MCF 10A (cell line): Measurements from ENCODE around the gene TMEM54. TPM values are rescaled to one million over a fixed set of nuclear protein-coding genes. Genes with fewer than 3 reads are reported as not detected.

ENCODE experiments used
- BruUV-seq: library from RNA; stranded (reverse); fragments of 400-500 nt; replicated peaks from 2 replicates; lab custom pipeline; 2021; lab: Mats Ljungman, UMichigan
- CTCF ChIA-PET: fragments of 300-600 bp; sonication (Branson Sonifier 250); formaldehyde crosslinking; extraction: SDS; loops from one replicate; lab custom pipeline; 2021; ENCODE audit warnings: antibody characterized with exemption, inconsistent platforms; lab: Yijun Ruan, JAX
- POLR2A ChIA-PET: fragments of 300-600, 350-650 bp; sonication (Branson Sonifier 250); formaldehyde crosslinking; extraction: SDS; loops from one replicate; lab custom pipeline; 2020; ENCODE audit warnings: antibody characterized with exemption, inconsistent platforms; lab: Yijun Ruan, JAX
- DNase-seq: peaks from one replicate; pipeline ENCODE4 v3.0.0-alpha.2; 2018; ENCODE audit not compliant: unreplicated experiment
- H3K27ac Mint-ChIP-seq: one replicate; pipeline ENCODE4 v1.8.0; 2022; ENCODE audit warnings: mild to moderate bottlenecking, low read depth, mixed read lengths; ENCODE audit not compliant: unreplicated experiment
- H3K27me3 Mint-ChIP-seq: one replicate; pipeline ENCODE4 v1.8.0; 2022; ENCODE audit warnings: mixed read lengths; ENCODE audit not compliant: insufficient read depth, unreplicated experiment
- H3K36me3 Mint-ChIP-seq: one replicate; pipeline ENCODE4 v1.8.0; 2022; ENCODE audit warnings: mild to moderate bottlenecking, moderate library complexity, mixed read lengths; ENCODE audit not compliant: insufficient read depth, unreplicated experiment
- H3K4me1 Mint-ChIP-seq: one replicate; pipeline ENCODE4 v1.8.0; 2022; ENCODE audit warnings: mixed read lengths; ENCODE audit not compliant: insufficient read depth, unreplicated experiment
- H3K4me3 Mint-ChIP-seq: one replicate; pipeline ENCODE4 v1.8.0; 2022; ENCODE audit warnings: mild to moderate bottlenecking, moderate library complexity, mixed read lengths; ENCODE audit not compliant: unreplicated experiment
- H3K9me3 Mint-ChIP-seq: one replicate; pipeline ENCODE4 v1.8.0; 2022; ENCODE audit warnings: mixed read lengths; ENCODE audit not compliant: unreplicated experiment
- CTCF ChIP-seq: fragments of 200-600 bp; IDR thresholded peaks from one replicate; pipeline ENCODE4 v1.8.0; 2022; ENCODE audit warnings: antibody characterized with exemption, mild to moderate bottlenecking; ENCODE audit not compliant: unreplicated experiment
- intact Hi-C: fragments of 100-400 bp; cut with micrococcal nuclease; formaldehyde crosslinking; loops from 2 replicates; pipeline ENCODE4 v1.14.1; 2022
- total RNA-seq: library from RNA; stranded (reverse); gene quantifications from 2 replicates; pipeline ENCODE4 v1.2.3, GENCODE V29; 2022

TMEM54 gene
- total RNA-seq, 1 experiment from 2014 or later, result 6.2 TPM

GRCh38 chr1:32859915-32860314 lies 41.3 kb downstream of the TMEM54 start:
- CTCF ChIA-PET, result interaction anchor here (0.7 to 1.7 kb wide), 3 partner anchors 12 to 31 kb away, joined by 3 to 5 read pairs (median 3); no protein-coding TSS in a partner anchor
- TF ChIP-seq CTCF, result no peak
- no peaks in the 10 kb centered on the region for H3K4me1 Mint-ChIP-seq
- H3K27me3 Mint-ChIP-seq, result no peaks in the 10 kb centered on the region
- H3K9me3 Mint-ChIP-seq, result no peaks in the 10 kb centered on the region
- no peak for DNase-seq
- H3K27ac Mint-ChIP-seq, result no peak overlapping the region
- intact Hi-C loops, result no loop called here
- H3K4me3 Mint-ChIP-seq, result no peak overlapping the region
- POLR2A ChIA-PET, result interaction anchor here (0.7 to 1.2 kb wide), 3 partner anchors 94 to 228 kb away, joined by 3 to 4 read pairs (median 3); no protein-coding TSS in a partner anchor
- peaks cover 46% of the 10 kb centered on the region for H3K36me3 Mint-ChIP-seq
- BruUV-seq, result no TSS peak

GRCh38 chr1:32858791-32859190 lies 42.4 kb downstream of the TMEM54 start:
- H3K36me3 Mint-ChIP-seq, result peaks cover 58% of the 10 kb centered on the region
- no peak for DNase-seq
- no TSS peak for BruUV-seq
- POLR2A ChIA-PET, result interaction anchor here (1.2 kb wide), 1 partner anchor 95 kb away, joined by 3 read pairs; no protein-coding TSS in a partner anchor
- intact Hi-C loops, result no loop called here
- CTCF ChIA-PET, result interaction anchor here (1.3 to 1.7 kb wide), 4 partner anchors 13 to 27 kb away, joined by 3 to 5 read pairs (median 4); no protein-coding TSS in a partner anchor
- no peaks in the 10 kb centered on the region for H3K9me3 Mint-ChIP-seq
- no peak overlapping the region for H3K27ac Mint-ChIP-seq
- no peak for TF ChIP-seq CTCF
- H3K4me1 Mint-ChIP-seq, result no peaks in the 10 kb centered on the region
- no peak overlapping the region for H3K4me3 Mint-ChIP-seq
- H3K27me3 Mint-ChIP-seq, result no peaks in the 10 kb centered on the region

- intact Hi-C loops, result no loop called here
- CTCF ChIA-PET, result interaction anchor here (1.3 to 1.5 kb wide), 2 partner anchors 15 to 26 kb away, joined by 3 to 4 read pairs; no protein-coding TSS in a partner anchor
- Mint-ChIP-seq H3K27ac (no peak overlapping the region), H3K9me3 (no peaks in the 10 kb centered on the region), H3K4me1 (no peaks in the 10 kb centered on the region), H3K4me3 (no peak overlapping the region), H3K36me3 (peaks cover 59% of the 10 kb centered on the region), H3K27me3 (no peaks in the 10 kb centered on the region)
- POLR2A ChIA-PET, result no interaction called here
- no peak for TF ChIP-seq CTCF
- no TSS peak for BruUV-seq
- DNase-seq, result no peak
These were observed 43.1 kb downstream of the TMEM54 start for GRCh38 chr1:32858136-32858535.

GRCh38 chr1:32855861-32856617 lies 45.1 kb downstream of the TMEM54 start:
- intact Hi-C loops, result no loop called here
- TF ChIP-seq CTCF, result no peak
- ChIA-PET CTCF (no interaction called here), POLR2A (interaction anchor here (0.6 kb wide), 1 partner anchor 150 kb away, joined by 3 read pairs; no protein-coding TSS in a partner anchor)
- Mint-ChIP-seq H3K9me3 (no peaks in the 10 kb centered on the region), H3K4me3 (no peak overlapping the region), H3K4me1 (no peaks in the 10 kb centered on the region), H3K27ac (no peak overlapping the region), H3K27me3 (no peaks in the 10 kb centered on the region), H3K36me3 (peaks cover 54% of the 10 kb centered on the region)
- no peak for DNase-seq
- no TSS peak for BruUV-seq
